ENCODE results near the gene ATP13A4.

DNA sequence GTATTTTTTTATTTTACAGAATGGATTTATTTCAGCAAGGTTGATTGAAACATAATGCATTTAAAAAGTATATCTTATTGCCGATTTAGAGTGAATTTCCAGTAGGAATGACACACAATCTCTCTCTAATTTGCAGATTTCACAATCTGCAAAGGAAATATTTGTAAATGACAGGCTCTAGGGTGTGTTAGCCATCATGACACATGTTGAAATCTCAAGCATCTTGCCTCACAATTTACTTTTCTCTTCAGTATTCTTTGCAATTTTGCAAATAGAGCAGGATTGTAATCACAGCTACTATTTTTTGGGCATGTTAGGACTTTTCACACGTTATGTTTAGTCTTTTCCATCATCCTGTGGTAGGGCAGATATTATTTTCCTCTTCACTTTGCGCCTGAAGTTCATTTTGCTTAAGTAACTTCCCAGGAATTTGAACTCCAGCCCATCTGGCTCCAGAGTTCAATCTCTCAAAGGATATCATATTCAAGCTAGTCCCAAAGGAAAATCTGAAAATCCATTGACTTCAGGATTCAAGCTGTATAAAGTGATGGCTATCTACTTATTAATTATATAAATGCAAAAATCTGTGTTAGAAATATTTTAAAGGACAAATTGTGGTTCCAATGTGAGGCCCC lies 55.4 kb downstream of the ATP13A4 start:
- TF ChIP-seq, protein P1, sequence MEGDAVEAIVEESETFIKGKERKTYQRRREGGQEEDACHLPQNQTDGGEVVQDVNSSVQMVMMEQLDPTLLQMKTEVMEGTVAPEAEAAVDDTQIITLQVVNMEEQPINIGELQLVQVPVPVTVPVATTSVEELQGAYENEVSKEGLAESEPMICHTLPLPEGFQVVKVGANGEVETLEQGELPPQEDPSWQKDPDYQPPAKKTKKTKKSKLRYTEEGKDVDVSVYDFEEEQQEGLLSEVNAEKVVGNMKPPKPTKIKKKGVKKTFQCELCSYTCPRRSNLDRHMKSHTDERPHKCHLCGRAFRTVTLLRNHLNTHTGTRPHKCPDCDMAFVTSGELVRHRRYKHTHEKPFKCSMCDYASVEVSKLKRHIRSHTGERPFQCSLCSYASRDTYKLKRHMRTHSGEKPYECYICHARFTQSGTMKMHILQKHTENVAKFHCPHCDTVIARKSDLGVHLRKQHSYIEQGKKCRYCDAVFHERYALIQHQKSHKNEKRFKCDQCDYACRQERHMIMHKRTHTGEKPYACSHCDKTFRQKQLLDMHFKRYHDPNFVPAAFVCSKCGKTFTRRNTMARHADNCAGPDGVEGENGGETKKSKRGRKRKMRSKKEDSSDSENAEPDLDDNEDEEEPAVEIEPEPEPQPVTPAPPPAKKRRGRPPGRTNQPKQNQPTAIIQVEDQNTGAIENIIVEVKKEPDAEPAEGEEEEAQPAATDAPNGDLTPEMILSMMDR (IDR thresholded peaks at IDR 0.05): no peak
- no peak for TF ChIP-seq POLR2AphosphoS5 (IDR thresholded peaks at IDR 0.05)
- no peak for TF ChIP-seq POLR2A (IDR thresholded peaks at IDR 0.05)
- TF ChIP-seq EP300 (IDR thresholded peaks at IDR 0.05): no peak
